SJCRH30 (cell line): ENCODE results near the gene SEMA3E. TPM values are rescaled to one million over a fixed set of nuclear protein-coding genes. Genes with fewer than 3 reads are reported as not detected.
"Not testable (repeated sequence)": the region's sequence is repeated elsewhere in the genome, so short reads cannot be mapped to it uniquely, and the experiment has no call there.

Experiments
- DNase-seq, 2 experiments: peaks; one replicate each; pipeline ENCODE4 v3.0.0-alpha.2; 2015 to 2020
- H3K27ac ChIP-seq: fragments of 250-450 bp; sonication (Bioruptor Pico); 2 replicates; pipeline ENCODE4 v1.5.1; 2020; ENCODE audit warnings: mild to moderate bottlenecking, moderate library complexity
- H3K27me3 ChIP-seq: fragments of 250-450 bp; sonication (Bioruptor Pico); 2 replicates; pipeline ENCODE4 v1.5.1; 2020; ENCODE audit warnings: mild to moderate bottlenecking, moderate library complexity
- H3K36me3 ChIP-seq: fragments of 250-450 bp; sonication (Bioruptor Pico); 2 replicates; pipeline ENCODE4 v1.5.1; 2020; ENCODE audit warnings: mild to moderate bottlenecking, moderate library complexity
- H3K4me1 ChIP-seq: fragments of 250-450 bp; sonication (Bioruptor Pico); 2 replicates; pipeline ENCODE4 v1.5.1; 2020; ENCODE audit warnings: mild to moderate bottlenecking, moderate library complexity
- H3K4me3 ChIP-seq: fragments of 250-450 bp; sonication (Bioruptor Pico); 2 replicates; pipeline ENCODE4 v1.5.1; 2020; ENCODE audit warnings: mild to moderate bottlenecking, moderate library complexity
- H3K9me3 ChIP-seq: fragments of 250-450 bp; sonication (Bioruptor Pico); replicated peaks from 2 replicates; pipeline ENCODE4 v1.5.1; 2020; ENCODE audit warnings: mild to moderate bottlenecking, moderate library complexity
- total RNA-seq: library from RNA; depleted of rRNA; stranded (reverse); fragments of >200 nt; shearing (Covaris generic); gene quantifications from 2 replicates; pipeline ENCODE4 v1.2.3, GENCODE V29; 2014

SEMA3E gene
- total RNA-seq, 1 experiment from 2014 or later = 0.53 TPM

GRCh38 chr7:83469076-83469475 is 179.9 kb downstream of the SEMA3E start:
- peak overlapping the region; percentile 53 for H3K27ac ChIP-seq

GRCh38 chr7:83468251-83468739 is 180.6 kb downstream of the SEMA3E start:
- Histone ChIP-seq H3K27ac (peak overlapping the region; percentile 53), H3K36me3 (no peaks in the 10 kb centered on the region), H3K4me1 (peaks cover 11% of the 10 kb centered on the region), H3K4me3 (no peak overlapping the region), H3K27me3 (no peaks in the 10 kb centered on the region), H3K9me3 (no peaks in the 10 kb centered on the region)
- peak; percentile 90 to 91 for DNase-seq

More at GRCh38 chr7:83469076-83469475, 179.9 kb downstream of the SEMA3E start:
- Histone ChIP-seq H3K27me3 (no peaks in the 10 kb centered on the region), H3K4me3 (no peak overlapping the region), H3K4me1 (peaks cover 11% of the 10 kb centered on the region), H3K36me3 (no peaks in the 10 kb centered on the region), H3K9me3 (no peaks in the 10 kb centered on the region)
- DNase-seq = no peak

- Histone ChIP-seq H3K27ac (no peak overlapping the region), H3K9me3 (no peaks in the 10 kb centered on the region)
- no peak for DNase-seq
These were observed 181.4 kb downstream of the SEMA3E start for GRCh38 chr7:83467493-83467892.

GRCh38 chr7:83466956-83467355 is 182.0 kb downstream of the SEMA3E start:
- no peak for DNase-seq
- Histone ChIP-seq H3K4me3 (no peak overlapping the region), H3K27ac (no peak overlapping the region), H3K36me3 (no peaks in the 10 kb centered on the region), H3K27me3 (no peaks in the 10 kb centered on the region), H3K9me3 (no peaks in the 10 kb centered on the region), H3K4me1 (peaks cover 5% of the 10 kb centered on the region)

More at GRCh38 chr7:83467493-83467892, 181.4 kb downstream of the SEMA3E start:
- H3K4me1 ChIP-seq = peaks cover 11% of the 10 kb centered on the region
- H3K36me3 ChIP-seq = no peaks in the 10 kb centered on the region
- no peaks in the 10 kb centered on the region for H3K27me3 ChIP-seq
- H3K4me3 ChIP-seq = no peak overlapping the region

GRCh38 chr7:83466187-83466923 is 182.6 kb downstream of the SEMA3E start:
- no peak for DNase-seq
- Histone ChIP-seq H3K9me3 (no peaks in the 10 kb centered on the region), H3K4me1 (peaks cover 5% of the 10 kb centered on the region), H3K27me3 (no peaks in the 10 kb centered on the region), H3K36me3 (no peaks in the 10 kb centered on the region), H3K4me3 (no peak overlapping the region), H3K27ac (no peak overlapping the region)

GRCh38 chr7:83465643-83466042 is 183.3 kb downstream of the SEMA3E start:
- DNase-seq = no peak
- H3K4me1 ChIP-seq = peaks cover 5% of the 10 kb centered on the region
- H3K27me3 ChIP-seq = no peaks in the 10 kb centered on the region
- H3K9me3 ChIP-seq = no peaks in the 10 kb centered on the region
- no peak overlapping the region for H3K4me3 ChIP-seq
- no peak overlapping the region for H3K27ac ChIP-seq
- no peaks in the 10 kb centered on the region for H3K36me3 ChIP-seq

GRCh38 chr7:83461820-83462219 is 187.1 kb downstream of the SEMA3E start:
- not testable (repeated sequence) for H3K4me3 ChIP-seq, H3K27ac ChIP-seq, H3K27me3 ChIP-seq, H3K9me3 ChIP-seq, H3K36me3 ChIP-seq, DNase-seq, H3K4me1 ChIP-seq

- H3K27ac ChIP-seq, H3K4me1 ChIP-seq, H3K4me3 ChIP-seq, H3K36me3 ChIP-seq, H3K27me3 ChIP-seq, DNase-seq, H3K9me3 ChIP-seq: not testable (repeated sequence)
These were observed 188.8 kb downstream of the SEMA3E start for GRCh38 chr7:83459930-83460653.

- not testable (repeated sequence) for DNase-seq, H3K9me3 ChIP-seq, H3K36me3 ChIP-seq, H3K27ac ChIP-seq, H3K4me3 ChIP-seq, H3K27me3 ChIP-seq, H3K4me1 ChIP-seq
These were observed 189.6 kb downstream of the SEMA3E start for GRCh38 chr7:83459101-83459929.

- no peak for DNase-seq
- no peaks in the 10 kb centered on the region for H3K36me3 ChIP-seq
- H3K4me3 ChIP-seq = no peak overlapping the region
- H3K9me3 ChIP-seq = no peaks in the 10 kb centered on the region
- H3K27me3 ChIP-seq = no peaks in the 10 kb centered on the region
- no peaks in the 10 kb centered on the region for H3K4me1 ChIP-seq
- H3K27ac ChIP-seq = no peak overlapping the region
These were observed 191.7 kb downstream of the SEMA3E start for GRCh38 chr7:83457022-83457892.

- H3K9me3 ChIP-seq = no peaks in the 10 kb centered on the region
- H3K4me1 ChIP-seq = no peaks in the 10 kb centered on the region
- no peak overlapping the region for H3K27ac ChIP-seq
- H3K36me3 ChIP-seq = no peaks in the 10 kb centered on the region
- DNase-seq = no peak
- no peak overlapping the region for H3K4me3 ChIP-seq
- H3K27me3 ChIP-seq = no peaks in the 10 kb centered on the region
These were observed 192.5 kb downstream of the SEMA3E start for GRCh38 chr7:83456413-83456812.

GRCh38 chr7:83455612-83456011 is 193.3 kb downstream of the SEMA3E start:
- Histone ChIP-seq H3K27me3 (no peaks in the 10 kb centered on the region), H3K27ac (no peak overlapping the region), H3K9me3 (no peaks in the 10 kb centered on the region), H3K4me3 (no peak overlapping the region), H3K4me1 (no peaks in the 10 kb centered on the region), H3K36me3 (no peaks in the 10 kb centered on the region)
- no peak for DNase-seq

- no peaks in the 10 kb centered on the region for H3K9me3 ChIP-seq
- no peaks in the 10 kb centered on the region for H3K4me1 ChIP-seq
- H3K27ac ChIP-seq = no peak overlapping the region
- H3K4me3 ChIP-seq = no peak overlapping the region
- H3K27me3 ChIP-seq = no peaks in the 10 kb centered on the region
- DNase-seq = no peak
- no peaks in the 10 kb centered on the region for H3K36me3 ChIP-seq
These were observed 196.7 kb downstream of the SEMA3E start for GRCh38 chr7:83452256-83452655.

- H3K4me3 ChIP-seq = no peak overlapping the region
- no peaks in the 10 kb centered on the region for H3K9me3 ChIP-seq
- no peak for DNase-seq
These were observed 197.4 kb downstream of the SEMA3E start for GRCh38 chr7:83451501-83452045.

More at GRCh38 chr7:83451501-83452045, 197.4 kb downstream of the SEMA3E start:
- Histone ChIP-seq H3K4me1 (no peaks in the 10 kb centered on the region), H3K27me3 (no peaks in the 10 kb centered on the region), H3K27ac (no peak overlapping the region), H3K36me3 (no peaks in the 10 kb centered on the region)
